DMS 273 (cell line): ENCODE measurements around the gene RAB36.

Experiments used
- DNase-seq: peaks from one replicate; lab custom pipeline; 2025; ENCODE audit not compliant: unreplicated experiment; lab: John Stamatoyannopoulos, UW

RAB36 gene

DNA sequence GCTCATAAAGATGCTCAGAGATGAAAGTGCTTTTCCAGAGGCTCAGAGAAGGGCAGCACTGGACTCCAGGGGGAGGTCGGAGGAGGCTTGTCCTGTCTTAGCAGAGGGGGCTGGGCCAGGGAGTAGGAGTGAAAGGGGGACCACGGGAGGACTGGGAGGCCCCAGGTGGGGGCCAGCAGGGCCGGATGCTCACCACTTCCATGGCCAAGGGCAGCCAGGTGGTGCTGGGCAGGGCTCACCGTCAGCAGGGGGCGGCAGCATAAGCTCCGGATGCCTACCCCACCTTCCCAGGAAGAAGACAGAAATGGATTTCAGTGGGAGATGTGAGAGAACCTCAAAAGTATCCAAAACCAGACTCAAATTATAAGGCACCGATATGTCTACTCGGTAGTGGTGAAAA, 11.0 kb downstream of the RAB36 start:
- no peak for DNase-seq

DNA sequence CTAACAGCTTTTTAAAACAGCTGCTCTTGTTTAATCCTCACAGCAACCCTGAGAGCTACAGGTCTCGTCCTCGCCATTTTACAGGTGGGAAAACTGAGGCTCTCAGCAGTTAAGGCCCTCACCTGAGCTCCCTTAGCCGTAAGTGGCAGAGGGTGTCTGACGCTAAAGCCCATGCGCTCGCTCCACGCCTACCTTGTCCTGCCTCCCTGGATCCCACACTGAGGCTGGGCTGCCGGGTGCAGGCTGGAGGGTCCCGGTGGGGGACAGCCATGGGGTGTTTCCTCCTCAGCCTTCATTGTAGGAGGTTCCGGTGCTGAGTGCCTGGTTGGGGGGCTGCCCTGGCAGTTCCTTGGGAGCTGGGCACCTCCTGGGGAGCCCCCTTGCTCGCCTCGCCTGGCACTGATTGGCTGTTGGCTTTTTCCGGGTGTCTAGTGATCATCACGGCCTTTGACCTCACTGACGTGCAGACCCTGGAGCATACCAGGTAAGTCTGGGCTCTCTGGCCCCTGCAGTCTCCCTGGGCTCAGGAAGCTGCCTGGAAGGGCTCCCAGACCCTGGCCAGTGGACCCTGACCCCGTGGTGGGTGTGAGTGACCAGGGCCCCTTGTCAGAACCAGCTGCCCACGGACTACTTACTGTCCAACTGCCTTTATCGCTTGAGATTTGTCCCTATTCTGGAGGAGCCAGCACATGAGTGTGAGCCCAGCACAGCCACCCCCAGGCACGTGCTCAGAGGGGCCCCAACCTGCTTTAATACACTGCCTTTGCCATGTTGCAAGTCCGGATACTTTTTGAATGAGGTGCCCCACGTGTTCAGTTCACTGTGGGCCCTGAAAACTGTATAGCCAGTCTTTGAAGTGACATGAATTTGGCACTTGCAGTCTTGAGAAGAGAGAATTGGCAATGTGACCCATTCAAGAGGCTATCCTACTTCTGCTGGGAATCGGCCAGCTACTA, 12.6 kb downstream of the RAB36 start:
- no peak for DNase-seq

DNA sequence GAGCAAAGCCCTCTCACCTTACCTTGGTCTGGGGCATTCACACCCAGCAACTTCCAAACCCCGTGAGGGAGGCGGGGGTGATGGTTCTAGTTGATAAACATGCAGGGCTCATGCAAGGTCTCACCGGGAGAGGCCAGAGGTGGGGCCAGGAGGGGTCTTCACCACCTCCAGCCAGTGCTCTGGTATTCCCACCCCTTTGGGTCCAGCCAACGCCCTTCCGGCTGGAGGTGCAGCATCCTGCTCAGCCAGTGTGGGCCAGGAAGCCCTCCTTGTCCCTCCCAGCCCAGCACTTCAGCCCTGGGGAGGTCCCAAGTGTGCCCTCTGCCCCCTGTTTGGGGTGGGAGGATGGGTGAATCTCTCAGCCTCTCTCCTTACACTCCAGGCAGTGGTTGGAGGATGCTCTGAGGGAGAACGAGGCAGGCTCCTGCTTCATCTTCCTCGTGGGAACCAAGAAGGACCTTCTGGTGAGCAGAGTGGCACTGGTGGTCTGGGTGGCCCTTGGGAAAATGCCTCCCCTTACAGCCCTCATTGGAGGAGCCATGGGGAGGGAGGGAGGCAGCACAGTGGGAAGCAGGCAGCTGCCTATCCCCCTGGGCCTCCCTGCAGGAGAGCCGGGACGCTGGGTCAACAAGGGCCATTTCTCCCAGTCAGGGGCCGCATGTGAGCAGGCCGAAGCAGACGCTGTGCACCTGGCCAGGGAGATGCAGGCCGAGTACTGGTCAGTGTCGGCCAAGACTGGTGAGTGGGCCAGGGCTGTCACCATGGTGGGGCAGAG, 13.4 kb downstream of the RAB36 start:
- DNase-seq: no peak

- no peak for DNase-seq
Measured at GRCh38 chr22:23159291-23159630, 14.0 kb downstream of the RAB36 start.

- DNase-seq: no peak
Measured at GRCh38 chr22:23161029-23161428, 15.8 kb downstream of the RAB36 start.

GRCh38 chr22:23161574-23161973, 16.3 kb downstream of the RAB36 start:
- DNase-seq: no peak

- DNase-seq: peak; percentile 83
Measured at GRCh38 chr22:23163665-23164064, 18.4 kb downstream of the RAB36 start.

DNA sequence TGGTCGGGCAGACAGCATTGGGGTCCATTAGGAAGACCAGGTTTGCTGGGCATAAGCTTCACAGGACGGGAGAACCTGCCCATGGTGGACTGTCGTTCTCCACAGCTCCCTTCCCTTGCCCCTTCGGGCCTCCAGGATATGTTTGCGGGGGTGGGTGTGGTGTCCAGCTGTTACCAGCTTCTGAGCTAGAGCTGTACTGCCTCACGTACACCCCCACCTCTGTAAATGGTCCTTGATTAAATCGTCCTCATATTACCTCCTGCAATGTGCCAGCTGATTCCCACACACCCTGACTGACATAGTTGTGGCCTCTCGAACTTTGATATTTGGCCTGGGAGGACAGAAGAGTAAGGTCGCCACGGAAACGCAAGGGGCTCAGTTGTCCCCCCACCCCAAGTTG, 18.8 kb downstream of the RAB36 start:
- peak; percentile 69 for DNase-seq

DNA sequence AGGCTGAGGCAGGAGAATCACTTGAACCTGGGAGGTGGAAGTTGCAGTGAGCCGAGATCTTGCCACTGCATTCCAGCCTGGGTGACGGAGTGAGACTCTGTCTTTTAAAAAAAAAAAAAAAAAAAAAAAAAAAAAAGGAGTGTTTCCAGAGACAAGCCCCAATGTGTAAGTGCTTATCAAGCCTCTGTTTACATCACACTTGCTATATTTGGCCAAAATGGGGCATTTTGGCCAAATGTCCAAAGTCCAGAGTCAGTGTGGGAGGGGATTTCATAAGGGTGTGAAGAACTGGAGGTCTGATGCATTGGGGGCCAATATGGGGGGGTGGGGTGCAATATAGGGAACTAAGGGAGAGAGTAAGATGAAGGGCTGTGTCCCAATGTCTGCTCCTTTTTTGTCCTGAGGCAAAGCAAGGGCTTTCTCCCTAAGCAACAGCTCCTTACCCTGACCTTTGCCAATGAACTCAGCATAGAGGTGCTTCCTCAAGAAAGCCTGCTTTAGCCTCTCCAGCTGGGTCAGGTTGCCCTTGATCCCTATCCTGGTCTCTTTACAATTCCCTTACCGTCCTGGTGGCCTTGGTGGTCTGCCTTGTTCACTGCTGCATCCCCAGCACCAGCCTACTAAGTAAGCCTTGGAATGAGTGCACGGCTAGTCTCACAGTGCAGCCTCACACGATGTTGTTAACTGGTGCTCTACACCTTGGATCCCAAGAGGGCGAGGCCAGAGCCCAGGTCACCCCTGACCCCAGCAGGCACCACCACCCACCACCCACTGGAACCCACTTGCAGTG, 21.0 kb downstream of the RAB36 start:
- no peak for DNase-seq

DNA sequence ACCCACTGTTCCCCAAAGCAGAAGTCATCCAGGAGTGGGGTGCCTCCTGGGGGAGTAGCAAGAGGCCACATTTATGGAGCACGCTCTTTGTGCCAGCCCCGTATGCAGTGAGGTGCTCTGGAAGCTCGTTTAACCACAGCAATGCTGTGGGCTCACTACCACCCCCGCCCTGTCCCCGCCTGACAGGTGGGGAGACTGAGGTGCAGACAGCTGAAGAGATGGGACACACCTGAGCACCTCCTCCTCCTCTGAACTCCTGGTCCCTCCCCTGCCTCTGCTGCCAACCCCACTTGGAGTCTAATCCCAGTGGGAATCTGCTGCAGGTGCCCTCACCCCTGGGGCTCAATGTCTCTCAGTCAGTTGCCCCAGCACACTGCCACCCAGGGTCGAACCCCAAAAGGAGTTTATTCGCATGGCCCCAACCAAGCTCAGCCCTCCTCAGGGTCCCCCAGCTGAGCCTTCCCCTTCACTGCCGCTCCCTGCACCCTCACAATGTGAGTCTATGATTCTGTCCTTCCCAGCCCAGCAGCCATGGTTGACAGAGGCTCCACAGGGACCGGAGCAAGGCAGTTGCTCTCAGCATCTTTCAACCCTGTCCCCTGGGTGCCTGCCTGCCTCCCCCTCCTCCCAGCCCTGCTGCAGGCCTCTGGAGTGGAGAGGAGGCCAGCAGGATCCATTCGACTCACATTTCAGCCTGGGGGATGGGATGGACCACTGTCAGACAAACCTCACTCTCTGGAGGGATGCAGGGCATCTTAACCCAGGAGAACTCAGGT, 21.8 kb downstream of the RAB36 start:
- DNase-seq: peak; percentile 24

- DNase-seq: peak; percentile 72
Measured at GRCh38 chr22:23168391-23169042, 23.2 kb downstream of the RAB36 start.

DNA sequence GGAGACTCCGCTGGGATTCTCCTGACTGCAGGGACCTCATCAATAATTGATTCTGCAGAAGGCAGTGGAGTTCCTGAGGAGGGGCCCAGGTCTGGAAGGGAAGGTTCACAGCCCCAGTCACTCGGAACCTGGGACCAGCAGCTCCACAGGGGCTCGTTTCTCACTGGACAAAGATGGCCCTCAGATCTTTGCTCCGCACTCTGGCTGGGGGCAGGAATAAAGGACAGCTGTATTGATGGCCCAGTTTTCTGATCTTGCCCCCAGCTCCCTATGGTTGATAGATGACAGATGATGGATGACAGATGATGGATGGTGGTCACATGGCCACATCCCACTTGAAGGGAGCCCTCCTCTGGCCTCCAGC, 23.7 kb downstream of the RAB36 start:
- DNase-seq: no peak

- DNase-seq: peak; percentile 70
Measured at GRCh38 chr22:23175817-23176644, 30.8 kb downstream of the RAB36 start.

GRCh38 chr22:23176645-23177027, 31.4 kb downstream of the RAB36 start:
- no peak for DNase-seq

DNA sequence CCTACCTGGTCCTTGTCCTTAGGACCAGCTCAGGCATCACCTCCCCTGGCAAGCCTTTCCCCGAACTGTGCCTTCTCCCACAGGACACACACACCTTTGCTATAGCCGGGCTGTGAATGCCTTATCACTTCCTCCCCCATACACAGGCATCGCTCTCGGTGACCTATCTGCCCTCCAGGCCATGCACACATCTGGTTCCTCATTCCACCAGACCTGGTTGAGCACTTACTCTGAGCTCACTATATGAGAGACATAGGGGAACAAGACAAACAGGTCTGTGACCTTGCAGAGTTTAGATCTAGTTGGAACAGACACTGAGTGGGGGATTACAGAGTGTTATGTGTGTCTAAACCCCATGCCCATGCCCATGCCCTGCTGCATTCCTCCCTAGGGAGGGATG, 31.9 kb downstream of the RAB36 start:
- DNase-seq: no peak

DNA sequence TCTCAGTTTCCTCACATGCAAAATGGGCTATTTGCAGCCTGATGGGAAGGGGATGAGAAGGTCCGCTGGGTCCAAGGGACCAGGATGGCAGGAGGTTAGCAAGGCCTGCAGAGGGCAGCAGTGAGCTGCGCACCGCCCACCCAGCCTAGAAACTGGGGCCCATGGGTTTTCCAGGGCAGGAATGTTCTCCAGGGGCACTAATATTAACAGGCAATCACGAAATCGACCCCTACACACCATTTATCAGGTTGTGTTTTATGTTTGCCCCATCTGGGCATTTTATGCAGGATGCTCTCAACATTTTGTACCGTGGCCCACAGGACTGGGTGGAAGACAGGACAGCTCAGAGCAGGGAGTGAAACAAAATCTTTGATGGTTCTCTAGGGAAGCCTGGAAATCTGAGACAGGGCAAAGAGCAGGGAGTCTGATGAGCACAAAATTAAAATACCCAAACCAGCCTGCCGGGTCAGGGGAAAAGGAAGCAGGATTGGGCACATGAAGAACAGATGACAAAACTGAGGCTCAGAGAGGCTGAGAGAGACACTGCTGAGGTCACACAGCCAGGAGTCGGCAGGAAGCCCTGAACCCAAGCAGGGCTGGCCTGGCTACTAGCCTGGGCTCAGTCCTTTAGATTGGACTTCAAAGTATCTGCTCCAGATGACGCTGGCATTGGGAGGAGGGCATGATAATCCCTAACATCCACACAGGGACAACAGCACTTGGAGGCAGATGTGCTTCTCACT, 33.4 kb downstream of the RAB36 start:
- DNase-seq: peak; percentile 78

GRCh38 chr22:23179381-23180299, 34.4 kb downstream of the RAB36 start:
- no peak for DNase-seq
